ENCODE data around the gene XPO6.
A peak's percentile ranks its signal among the peaks of the same experiment; 100 is the strongest.
"Not testable (repeated sequence)": the region's sequence is repeated elsewhere in the genome, so short reads cannot be mapped to it uniquely, and the experiment has no call there.

The XPO6 gene

DNA sequence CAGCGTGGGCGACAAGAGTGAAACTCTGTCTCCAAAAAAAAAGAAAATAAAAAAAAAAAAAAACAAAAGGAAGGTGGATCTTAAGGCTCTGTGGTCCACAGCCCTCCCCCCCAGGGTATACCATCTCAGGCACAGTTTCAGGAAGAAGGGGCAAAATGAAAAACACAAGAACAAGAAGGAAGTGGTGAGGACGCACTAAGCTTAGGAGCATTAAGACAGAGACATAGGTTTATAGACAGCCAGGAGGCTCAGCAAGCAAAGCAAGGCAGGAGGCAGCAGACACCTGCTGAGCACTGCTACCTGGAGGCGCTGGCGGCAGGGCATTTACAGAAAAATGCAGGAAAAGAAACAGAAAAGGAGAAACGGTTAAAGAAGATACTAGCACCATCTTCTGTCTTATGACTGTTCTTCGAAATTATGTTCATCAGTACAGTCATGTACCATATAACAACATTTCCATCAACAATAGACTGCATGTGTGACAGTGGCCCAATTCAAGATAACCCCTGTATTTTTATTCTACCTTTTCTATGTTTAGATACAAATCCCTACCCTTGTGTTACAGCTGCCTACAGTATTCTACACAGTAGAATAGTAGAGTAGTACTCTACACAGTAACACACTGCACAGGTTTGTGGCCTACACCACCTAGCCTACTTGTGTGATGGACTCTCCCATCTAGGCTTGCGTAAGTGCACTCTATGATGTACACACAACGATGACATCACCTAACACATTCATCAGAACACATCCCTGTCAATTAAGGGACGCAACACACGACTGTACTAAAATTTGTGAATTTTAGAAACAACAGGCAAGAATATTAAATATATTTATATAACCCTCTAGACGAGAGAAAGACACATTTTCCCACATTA, 62.5 kb downstream of the XPO6 start:
- no peak for DNase-seq (ENCODE audit: low read depth in 2 of 2)

GRCh38 chr16:28146536-28146935, 65.2 kb downstream of the XPO6 start:
- DNase-seq (ENCODE audit: low read depth in 2 of 2): no peak

DNA sequence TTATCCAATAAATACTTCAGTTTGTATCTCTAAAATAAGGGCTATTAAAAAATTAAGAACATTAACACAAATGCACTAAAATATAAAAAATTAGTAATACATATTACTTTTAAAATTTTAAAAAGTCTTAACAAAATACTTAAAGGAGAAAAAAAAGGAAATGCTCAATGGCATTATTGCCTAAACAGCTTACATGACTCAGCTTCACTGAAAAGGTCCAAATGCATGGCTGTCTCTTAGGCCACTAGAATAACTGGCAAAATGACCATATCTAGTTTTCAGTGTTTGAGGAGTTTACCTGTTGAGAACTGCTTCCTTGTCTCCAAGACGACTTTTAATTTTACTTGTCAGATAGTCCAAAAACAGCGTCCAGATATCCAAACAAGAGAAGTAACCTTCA, 66.0 kb downstream of the XPO6 start:
- DNase-seq (ENCODE audit: low read depth in 2 of 2): no peak

GRCh38 chr16:28140788-28141618, 70.8 kb downstream of the XPO6 start:
- DNase-seq (ENCODE audit: low read depth in 2 of 2): peak; percentile 15 to 20

DNA sequence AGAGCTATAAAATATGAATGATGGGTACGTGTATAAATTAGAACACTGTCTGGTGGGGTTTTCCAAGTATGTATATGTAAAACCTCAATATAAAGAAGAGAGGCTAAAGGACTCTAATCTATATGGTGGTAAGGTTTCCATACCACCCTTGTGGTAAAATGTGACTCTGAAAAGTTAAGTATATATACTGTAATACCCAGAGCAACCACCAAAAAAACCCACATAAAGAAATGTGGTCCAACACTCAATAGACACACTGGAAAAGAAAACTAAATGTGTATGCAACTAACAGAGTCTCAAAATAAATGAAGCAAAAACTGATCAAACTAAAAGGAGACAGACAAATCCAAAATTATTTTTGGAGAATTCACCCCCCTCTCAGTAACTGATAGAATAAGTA, 72.2 kb downstream of the XPO6 start:
- DNase-seq (ENCODE audit: low read depth in 2 of 2): no peak

DNA sequence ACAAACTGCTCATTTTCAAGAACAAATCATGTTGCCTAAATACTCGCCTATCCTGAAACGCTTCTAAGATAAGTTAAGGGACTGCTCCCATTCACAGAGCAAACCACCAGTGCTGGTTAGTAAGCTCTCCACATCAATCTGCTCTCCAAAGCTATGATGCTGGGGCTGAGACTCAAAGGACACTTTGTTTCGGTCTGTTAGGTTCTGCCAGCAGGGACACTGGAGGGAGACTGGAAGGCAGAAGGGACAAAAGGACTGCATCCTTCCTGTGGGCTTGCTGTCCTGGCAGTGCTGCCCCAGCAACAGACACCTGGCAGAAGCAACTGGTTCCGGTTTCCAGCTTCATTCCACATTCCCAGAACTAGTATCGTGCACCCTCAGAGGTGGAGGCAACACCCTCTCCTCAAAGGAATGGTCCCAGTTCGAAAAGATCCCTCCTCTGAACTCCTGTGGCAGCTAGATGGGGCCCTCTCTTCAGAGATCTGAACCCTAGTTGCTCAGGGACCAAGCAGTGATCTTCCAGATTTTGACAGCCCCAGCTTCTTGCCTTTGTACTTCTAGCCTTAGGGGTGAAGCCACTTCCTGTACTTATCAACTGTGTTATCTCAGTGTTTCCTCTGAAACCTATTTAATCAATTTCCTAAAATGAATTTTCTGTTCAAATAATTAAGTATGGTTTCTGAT, 74.9 kb downstream of the XPO6 start:
- DNase-seq (ENCODE audit: low read depth in 2 of 2): no peak

- no peak for DNase-seq (ENCODE audit: low read depth in 2 of 2)
Observed at GRCh38 chr16:28133666-28134065, 78.1 kb downstream of the XPO6 start.

DNA sequence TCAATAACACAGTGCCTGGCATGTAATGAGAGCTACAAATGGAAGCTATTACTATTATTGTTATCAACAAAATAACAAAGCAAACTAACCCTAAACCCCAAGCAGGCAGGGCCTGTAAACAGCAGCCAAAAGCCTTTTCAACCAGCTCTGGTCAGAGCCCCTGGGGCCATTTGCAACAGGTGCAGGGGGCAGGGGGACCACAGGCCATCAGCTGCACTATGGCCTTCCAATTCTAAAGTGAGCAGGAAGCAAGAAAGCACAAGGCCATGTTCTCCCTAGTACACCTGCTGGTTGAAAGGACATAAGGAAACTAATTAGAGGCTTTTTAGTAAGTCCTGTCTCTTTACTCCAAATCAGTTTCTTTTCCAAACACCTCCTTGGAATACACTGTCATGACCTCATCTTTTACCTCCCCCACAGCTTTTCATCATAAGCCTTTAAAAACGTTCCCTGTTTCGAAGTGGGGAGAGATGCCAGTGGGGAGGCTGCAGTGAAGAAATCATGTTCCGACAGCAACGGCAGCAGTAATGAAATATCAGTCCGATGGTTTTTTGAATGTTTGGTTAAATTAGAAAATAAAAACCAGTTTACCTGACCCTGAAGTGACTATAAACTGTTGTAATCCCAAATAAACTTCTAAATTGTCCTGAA, 79.9 kb downstream of the XPO6 start:
- DNase-seq (ENCODE audit: low read depth in 2 of 2): no peak

DNA sequence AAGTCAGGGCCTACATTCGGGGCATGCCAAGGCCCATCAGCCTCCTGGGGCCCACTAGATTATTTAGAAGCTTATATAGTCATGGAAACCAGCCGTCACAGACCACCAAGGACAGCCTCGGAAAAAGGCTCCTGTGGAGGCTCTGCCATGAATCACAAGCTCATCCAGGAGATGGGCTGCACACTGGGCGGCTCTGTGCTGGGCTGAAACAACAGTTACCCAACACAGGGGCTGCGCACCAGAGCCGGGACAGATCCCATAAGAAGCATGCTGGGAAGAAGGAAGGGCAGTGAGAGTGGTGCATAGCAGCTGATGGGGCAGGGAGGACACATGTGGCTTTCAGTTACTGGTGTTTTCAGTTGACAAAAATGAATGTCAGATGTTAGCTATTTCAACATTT, 80.6 kb downstream of the XPO6 start:
- DNase-seq (ENCODE audit: low read depth in 2 of 2): no peak

DNA sequence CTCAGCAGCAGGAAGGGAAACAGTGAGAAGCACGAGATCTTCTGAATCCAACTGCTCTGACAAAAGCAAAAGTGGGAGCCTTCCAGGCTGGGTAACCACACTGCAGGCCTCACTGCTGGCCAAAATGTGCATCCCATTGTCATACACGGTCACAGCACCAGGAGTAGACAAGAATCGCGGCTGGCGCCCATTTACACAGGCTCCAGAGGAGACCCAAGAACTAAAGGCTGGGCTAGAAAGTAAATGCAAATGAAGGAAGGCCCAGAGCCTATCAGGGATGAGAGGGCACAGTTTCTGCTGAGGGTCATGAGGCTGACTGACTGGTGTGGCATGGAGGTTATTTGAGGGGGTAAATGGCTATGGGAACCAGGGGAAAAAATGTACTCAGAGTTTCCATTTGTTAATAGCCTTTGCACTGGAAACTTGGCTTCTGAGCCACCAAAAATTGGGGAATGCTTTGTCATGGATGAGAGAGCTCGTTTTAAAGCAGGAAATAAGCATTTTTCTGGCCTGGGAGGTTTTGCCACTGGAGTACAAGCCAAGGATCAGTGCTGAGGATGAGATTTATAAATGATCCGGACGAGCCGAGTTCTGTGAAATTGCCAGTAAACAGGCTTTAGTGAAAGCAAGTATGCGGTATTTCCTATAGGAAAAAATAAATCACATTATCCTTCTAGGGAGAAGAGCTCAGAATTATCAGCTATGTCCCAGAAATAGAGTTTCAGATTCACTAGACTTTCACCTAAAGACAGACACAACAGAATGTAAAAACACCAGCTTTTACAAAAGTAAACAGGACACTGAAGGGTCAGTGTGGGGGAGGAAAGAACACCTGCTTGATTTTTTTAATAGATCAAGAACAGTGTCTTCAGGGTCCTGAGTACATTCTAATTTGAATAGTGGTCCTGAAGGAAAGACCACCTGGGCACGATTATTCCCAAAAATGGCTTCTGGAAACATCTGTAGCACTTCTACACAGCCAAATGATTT, 81.4 kb downstream of the XPO6 start:
- no peak for DNase-seq (ENCODE audit: low read depth in 2 of 2)

GRCh38 chr16:28126684-28127620, 84.8 kb downstream of the XPO6 start:
- DNase-seq (ENCODE audit: low read depth in 2 of 2): no peak

GRCh38 chr16:28125592-28125991, 86.2 kb downstream of the XPO6 start:
- no peak for DNase-seq (ENCODE audit: low read depth in 2 of 2)

DNA sequence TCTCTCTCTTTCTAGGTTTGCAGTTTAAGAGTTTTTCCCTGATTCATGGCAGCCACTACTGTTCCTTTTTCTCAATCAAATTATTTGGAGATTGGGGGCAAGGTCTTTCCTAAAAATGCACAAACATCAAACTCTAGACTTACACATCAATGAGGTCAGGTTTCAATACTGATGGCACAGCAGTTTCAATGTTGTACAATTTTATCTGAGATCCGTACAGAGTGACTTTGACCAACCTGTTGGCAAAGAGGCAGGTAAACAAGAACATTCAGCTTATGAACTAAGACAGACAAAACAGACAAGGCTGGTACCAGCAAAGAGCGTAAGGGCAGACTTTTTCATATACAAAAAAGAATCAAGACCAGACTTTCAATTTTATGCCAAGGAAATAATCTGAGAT, 90.2 kb downstream of the XPO6 start:
- no peak for DNase-seq (ENCODE audit: low read depth in 2 of 2)

DNA sequence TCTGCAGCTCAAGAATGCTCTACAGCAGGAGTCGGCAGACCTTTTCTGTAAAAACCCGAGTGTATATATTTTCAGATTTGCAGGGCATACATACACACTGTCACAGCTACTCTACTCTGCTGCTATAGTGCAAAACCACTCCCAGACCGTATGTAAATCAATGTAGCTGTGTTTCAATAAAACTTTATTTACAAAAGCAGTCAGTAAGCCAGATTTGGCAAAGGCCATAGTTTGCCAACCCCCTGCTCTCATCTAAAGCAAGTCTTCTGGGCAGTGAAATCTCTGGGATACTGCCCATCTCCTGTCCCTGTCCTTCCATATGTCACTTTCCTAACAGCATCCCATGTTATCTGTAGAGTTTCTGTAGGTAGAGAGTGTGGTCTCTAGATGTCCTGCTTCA, 91.0 kb downstream of the XPO6 start:
- no peak for DNase-seq (ENCODE audit: low read depth in 2 of 2)

GRCh38 chr16:28118637-28119036, 93.1 kb downstream of the XPO6 start:
- DNase-seq (ENCODE audit: low read depth in 2 of 2): no peak

- no peak for DNase-seq (ENCODE audit: low read depth in 2 of 2)
Observed at GRCh38 chr16:28117168-28117565, 94.6 kb downstream of the XPO6 start.

- DNase-seq (ENCODE audit: low read depth in 2 of 2): not testable (repeated sequence)
Observed at GRCh38 chr16:28115866-28116265, 95.9 kb downstream of the XPO6 start.

GRCh38 chr16:28112908-28113307, 98.9 kb downstream of the XPO6 start:
- peak in 1 of 2 donors; percentile 11 for DNase-seq (ENCODE audit: low read depth in 2 of 2)

- DNase-seq (ENCODE audit: low read depth in 2 of 2): no peak
Observed at GRCh38 chr16:28110977-28111376, 100.8 kb downstream of the XPO6 start.
